HepG2 (cell line): Measurements from ENCODE around the gene HLF. TPM values are rescaled to one million over a fixed set of nuclear protein-coding genes. Genes with fewer than 3 reads are reported as not detected.

Source experiments
- FOXJ3 ChIP-seq: sonication (generic); formaldehyde crosslinking; IDR thresholded peaks from 2 replicates; pipeline ENCODE4 v1.4.0; 2020; ENCODE audit warnings: missing genetic modification reagents, mild to moderate bottlenecking, borderline replicate concordance
- FOXM1 ChIP-seq: sonication (generic); formaldehyde crosslinking; IDR thresholded peaks from 2 replicates; pipeline ENCODE4 v1.5.0; 2020; ENCODE audit warnings: missing genetic modification reagents
- HNRNPH1 ChIP-seq: fragments of 200-400 bp; formaldehyde crosslinking; optimal IDR thresholded peaks from 2 replicates; pipeline ENCODE3; 2017; ENCODE audit warnings: mild to moderate bottlenecking, low read depth, low read length
- HOXA3 ChIP-seq: sonication (generic); formaldehyde crosslinking; IDR thresholded peaks from 2 replicates; pipeline ENCODE4 v1.5.0; 2020; ENCODE audit warnings: missing genetic modification reagents
- KDM1A ChIP-seq: IDR thresholded peaks from 2 replicates; pipeline ENCODE4 v1.6.1; 2016; ENCODE audit warnings: missing compliant biosample characterization
- MEIS2 ChIP-seq: sonication (generic); formaldehyde crosslinking; IDR thresholded peaks from 2 replicates; pipeline ENCODE4 v1.9.0; 2021; ENCODE audit warnings: mild to moderate bottlenecking, missing genetic modification reagents
- MXD4 ChIP-seq: IDR thresholded peaks from 2 replicates; pipeline ENCODE4 v1.6.1; 2016; ENCODE audit warnings: mild to moderate bottlenecking, missing biosample characterization, missing genetic modification reagents
- NCOA1 ChIP-seq: sonication (generic); formaldehyde crosslinking; IDR thresholded peaks from 2 replicates; pipeline ENCODE4 v1.9.0; 2021; ENCODE audit warnings: missing genetic modification reagents
- NR2F6 ChIP-seq, 2 experiments: IDR thresholded peaks; 2 replicates each; pipeline ENCODE4 v1.6.1; 2016; ENCODE audit warnings: antibody characterized with exemption in 1 of 2, mild to moderate bottlenecking in 1 of 2
- RARA ChIP-seq: IDR thresholded peaks from 2 replicates; pipeline ENCODE4 v1.6.1; 2016; ENCODE audit warnings: missing genetic modification reagents, missing compliant biosample characterization
- SRSF1 ChIP-seq: fragments of 200-400 bp; formaldehyde crosslinking; optimal IDR thresholded peaks from 2 replicates; pipeline ENCODE3; 2017; ENCODE audit warnings: mild to moderate bottlenecking, low read depth, low read length, moderate library complexity
- SUZ12 ChIP-seq: fragments of 150-350 bp; IDR thresholded peaks from 2 replicates; pipeline ENCODE4 v1.6.1; 2014; ENCODE audit warnings: low read depth, low read length
- ZBTB20 ChIP-seq: sonication (generic); formaldehyde crosslinking; IDR thresholded peaks from 2 replicates; pipeline ENCODE4 v1.8.1; 2023; ENCODE audit warnings: missing genetic modification reagents, low read depth, mild to moderate bottlenecking, borderline replicate concordance
- ZFP1 ChIP-seq: IDR thresholded peaks from 2 replicates; pipeline ENCODE4 v1.6.1; 2016
- ZFP62 ChIP-seq: sonication (generic); formaldehyde crosslinking; IDR thresholded peaks from 2 replicates; pipeline ENCODE4 v1.4.0; 2020; ENCODE audit warnings: missing genetic modification reagents
- ZNF136 ChIP-seq: sonication (generic); formaldehyde crosslinking; IDR thresholded peaks from 2 replicates; pipeline ENCODE4 v1.8.1; 2022; ENCODE audit warnings: low read depth, mild to moderate bottlenecking, moderate library complexity, missing genetic modification reagents
- ZNF280D ChIP-seq: sonication (generic); formaldehyde crosslinking; IDR thresholded peaks from 2 replicates; pipeline ENCODE4 v1.5.1; 2020; ENCODE audit warnings: mild to moderate bottlenecking, missing genetic modification reagents
- ZNF510 ChIP-seq: sonication (generic); formaldehyde crosslinking; IDR thresholded peaks from 2 replicates; pipeline ENCODE4 v1.4.0; 2020; ENCODE audit warnings: low read depth, mild to moderate bottlenecking, missing genetic modification reagents
- ZNF543 ChIP-seq: sonication (generic); formaldehyde crosslinking; IDR thresholded peaks from 2 replicates; pipeline ENCODE4 v1.4.0; 2020; ENCODE audit warnings: mild to moderate bottlenecking, missing genetic modification reagents
- ZNF550 ChIP-seq: sonication (generic); formaldehyde crosslinking; IDR thresholded peaks from 2 replicates; pipeline ENCODE4 v1.4.0; 2020; ENCODE audit warnings: mild to moderate bottlenecking, missing genetic modification reagents, borderline replicate concordance
- ZSCAN25 ChIP-seq: sonication (generic); formaldehyde crosslinking; IDR thresholded peaks from 2 replicates; pipeline ENCODE4 v1.8.0; 2022; ENCODE audit warnings: mild to moderate bottlenecking, missing genetic modification reagents
- polyA plus RNA-seq, 8 experiments: library from polyadenylated mRNA; depleted of rRNA in 3 of 8; stranded (reverse) in 7 of 8; unstranded in 1 of 8; fragments of >200 nt; fragmentation: Illumina TruSeq in 4 of 8; extraction: Trizol in 4 of 8; gene quantifications; 2 replicates each; pipeline versions ENCODE4 v1.2.1 to v1.2.3, GENCODE V29; 2011 to 2016; ENCODE audit warnings: low read depth in 4 of 8, missing spikeins in 1 of 8, mixed read lengths in 1 of 8; ENCODE audit not compliant: insufficient read depth in 1 of 8
- total RNA-seq, 5 experiments: library from RNA; depleted of rRNA; stranded (reverse); fragments of >200 nt; fragmentation: Illumina TruSeq; extraction: Trizol; gene quantifications; 2 replicates each; pipeline ENCODE4 v1.2.3, GENCODE V29; 2016; ENCODE audit warnings: low read depth in 1 of 5
- TF ChIP-seq, protein P1 (sequence below): IDR thresholded peaks from 2 replicates; pipeline ENCODE4 v1.6.1; 2016; ENCODE audit warnings: low read depth, control low read depth
- TF ChIP-seq, protein P2 (sequence below): sonication (generic); formaldehyde crosslinking; IDR thresholded peaks from 2 replicates; pipeline ENCODE4 v1.8.1; 2023; ENCODE audit warnings: mild to moderate bottlenecking, missing genetic modification reagents, borderline replicate concordance
- TF ChIP-seq, protein P3 (sequence below): IDR thresholded peaks from 2 replicates; pipeline ENCODE4 v1.6.1; 2016
- TF ChIP-seq, protein P4 (sequence below): sonication (generic); formaldehyde crosslinking; IDR thresholded peaks from 2 replicates; pipeline ENCODE4 v1.4.0; 2020; ENCODE audit warnings: mild to moderate bottlenecking, low read depth, missing genetic modification reagents

Gene HLF
- total and polyA plus RNA-seq, 2 of the 13 experiments (the other 11 are each of a cell fraction or from before 2014, with no cell fraction given): 202 to 346 TPM

- TF ChIP-seq, protein P1, sequence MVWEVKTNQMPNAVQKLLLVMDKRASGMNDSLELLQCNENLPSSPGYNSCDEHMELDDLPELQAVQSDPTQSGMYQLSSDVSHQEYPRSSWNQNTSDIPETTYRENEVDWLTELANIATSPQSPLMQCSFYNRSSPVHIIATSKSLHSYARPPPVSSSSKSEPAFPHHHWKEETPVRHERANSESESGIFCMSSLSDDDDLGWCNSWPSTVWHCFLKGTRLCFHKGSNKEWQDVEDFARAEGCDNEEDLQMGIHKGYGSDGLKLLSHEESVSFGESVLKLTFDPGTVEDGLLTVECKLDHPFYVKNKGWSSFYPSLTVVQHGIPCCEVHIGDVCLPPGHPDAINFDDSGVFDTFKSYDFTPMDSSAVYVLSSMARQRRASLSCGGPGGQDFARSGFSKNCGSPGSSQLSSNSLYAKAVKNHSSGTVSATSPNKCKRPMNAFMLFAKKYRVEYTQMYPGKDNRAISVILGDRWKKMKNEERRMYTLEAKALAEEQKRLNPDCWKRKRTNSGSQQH (CRISPR knock-in tag): peak; percentile 82; the same call in 1 of the 2 replicates
- TF ChIP-seq ZSCAN25 (CRISPR knock-in tag) (peak; percentile 99), ZNF550 (CRISPR knock-in tag) (no peak), HNRNPH1 (no peak), ZNF136 (0 out of 2 replicates have a peak, but pooled peaks have one; percentile 20), RARA (CRISPR knock-in tag) (peak; percentile 99), NCOA1 (CRISPR knock-in tag) (peak; percentile 100), MEIS2 (CRISPR knock-in tag) (peak; percentile 89), KDM1A (CRISPR knock-in tag) (peak; percentile 62), HOXA3 (peak; percentile 72), FOXJ3 (CRISPR knock-in tag) (peak; percentile 99), ZNF510 (CRISPR knock-in tag) (no peak), ZFP1 (peak; percentile 92; the same call in 1 of the 2 replicates), ZNF543 (CRISPR knock-in tag) (no peak), ZNF280D (CRISPR knock-in tag) (peak; percentile 80; the same call in 1 of the 2 replicates), FOXM1 (CRISPR knock-in tag) (peak; percentile 84; the same call in 1 of the 2 replicates), NR2F6 (IDR thresholded peaks at IDR 0.05) (peak; percentile 98), NR2F6 (CRISPR knock-in tag; IDR thresholded peaks at IDR 0.05) (peak; percentile 96), SUZ12 (no peak), SRSF1 (no peak), ZFP62 (CRISPR knock-in tag) (0 out of 2 replicates have a peak, but pooled peaks have one; percentile 33), MXD4 (peak; percentile 79), ZBTB20 (CRISPR knock-in tag) (peak; percentile 99)
- TF ChIP-seq, protein P2, sequence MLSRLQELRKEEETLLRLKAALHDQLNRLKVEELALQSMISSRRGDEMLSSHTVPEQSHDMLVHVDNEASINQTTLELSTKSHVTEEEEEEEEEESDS (CRISPR knock-in tag): peak; percentile 90; the same call in 1 of the 2 replicates
- TF ChIP-seq, protein P3, sequence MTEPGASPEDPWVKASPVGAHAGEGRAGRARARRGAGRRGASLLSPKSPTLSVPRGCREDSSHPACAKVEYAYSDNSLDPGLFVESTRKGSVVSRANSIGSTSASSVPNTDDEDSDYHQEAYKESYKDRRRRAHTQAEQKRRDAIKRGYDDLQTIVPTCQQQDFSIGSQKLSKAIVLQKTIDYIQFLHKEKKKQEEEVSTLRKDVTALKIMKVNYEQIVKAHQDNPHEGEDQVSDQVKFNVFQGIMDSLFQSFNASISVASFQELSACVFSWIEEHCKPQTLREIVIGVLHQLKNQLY: peak; percentile 99
- TF ChIP-seq, protein P4, sequence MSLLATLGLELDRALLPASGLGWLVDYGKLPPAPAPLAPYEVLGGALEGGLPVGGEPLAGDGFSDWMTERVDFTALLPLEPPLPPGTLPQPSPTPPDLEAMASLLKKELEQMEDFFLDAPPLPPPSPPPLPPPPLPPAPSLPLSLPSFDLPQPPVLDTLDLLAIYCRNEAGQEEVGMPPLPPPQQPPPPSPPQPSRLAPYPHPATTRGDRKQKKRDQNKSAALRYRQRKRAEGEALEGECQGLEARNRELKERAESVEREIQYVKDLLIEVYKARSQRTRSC (CRISPR knock-in tag): no peak
Measured at GRCh38 chr17:55286681-55287589, 22.2 kb downstream of the HLF start (continued).
